Activated naive CD8-positive, alpha-beta T cell treated with anti-CD3 and anti-CD28 coated beads for 36 hours (primary cell): Measurements from ENCODE around the gene PI4KA. TPM values are rescaled to one million over a fixed set of nuclear protein-coding genes. Genes with fewer than 3 reads are reported as not detected.

Experiments used
- DNase-seq: peaks from one replicate; pipeline ENCODE4 v3.0.0; 2021
- H3K27ac Mint-ChIP-seq: one replicate; pipeline ENCODE4 v1.8.0; 2022; ENCODE audit warnings: mild to moderate bottlenecking, moderate library complexity, mixed read lengths
- H3K27me3 Mint-ChIP-seq: one replicate; pipeline ENCODE4 v1.8.0; 2022; ENCODE audit warnings: mild to moderate bottlenecking, mixed read lengths
- H3K36me3 Mint-ChIP-seq: one replicate; pipeline ENCODE4 v1.8.0; 2021; ENCODE audit warnings: mild to moderate bottlenecking, mixed read lengths
- H3K4me1 Mint-ChIP-seq: one replicate; pipeline ENCODE4 v1.8.0; 2021; ENCODE audit warnings: mixed read lengths
- H3K4me3 Mint-ChIP-seq: one replicate; pipeline ENCODE4 v1.8.0; 2022; ENCODE audit warnings: mild to moderate bottlenecking, moderate library complexity, mixed read lengths
- H3K9me3 Mint-ChIP-seq: one replicate; pipeline ENCODE4 v1.8.0; 2022; ENCODE audit warnings: mixed read lengths
- total RNA-seq, 2 experiments: library from RNA; stranded (reverse); gene quantifications; one replicate each; pipeline ENCODE4 v1.2.3, GENCODE V29; 2021

PI4KA gene
- total RNA-seq, 2 experiments from 2014 or later, result 49.3 to 51.3 TPM

DNA sequence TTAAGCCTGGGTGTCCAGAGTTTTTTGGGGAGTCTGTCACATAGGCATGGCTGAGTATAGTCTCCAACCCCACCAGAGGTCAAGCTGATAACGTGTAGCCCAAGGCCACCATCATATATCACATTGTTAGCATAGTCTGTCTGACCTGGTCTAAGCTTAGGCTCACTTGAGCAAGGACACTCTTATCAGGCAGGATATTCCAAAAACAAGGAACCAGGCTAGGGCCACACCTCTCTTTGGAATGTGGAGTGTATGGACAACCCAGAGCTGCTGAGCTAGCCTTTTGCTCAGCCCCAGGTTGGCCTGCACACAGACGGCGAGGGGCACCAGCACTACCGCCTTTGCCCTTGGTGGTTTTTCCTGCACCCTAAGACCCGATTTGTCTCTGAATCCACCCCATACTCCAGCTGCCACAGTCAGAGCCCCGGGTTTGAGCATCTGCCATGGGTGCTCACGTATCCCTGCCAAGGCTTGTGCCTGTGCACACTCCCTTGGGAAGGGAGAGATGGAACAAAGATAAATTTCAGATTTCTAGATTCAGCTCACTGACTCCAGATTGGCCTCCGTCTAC, 7.3 kb upstream of the PI4KA start:
- Mint-ChIP-seq H3K9me3 (no peaks in the 10 kb centered on the region), H3K4me3 (no peak overlapping the region), H3K27me3 (no peaks in the 10 kb centered on the region), H3K27ac (no peak overlapping the region), H3K36me3 (peaks cover 4% of the 10 kb centered on the region), H3K4me1 (peaks cover 20% of the 10 kb centered on the region)
- DNase-seq, result no peak

DNA sequence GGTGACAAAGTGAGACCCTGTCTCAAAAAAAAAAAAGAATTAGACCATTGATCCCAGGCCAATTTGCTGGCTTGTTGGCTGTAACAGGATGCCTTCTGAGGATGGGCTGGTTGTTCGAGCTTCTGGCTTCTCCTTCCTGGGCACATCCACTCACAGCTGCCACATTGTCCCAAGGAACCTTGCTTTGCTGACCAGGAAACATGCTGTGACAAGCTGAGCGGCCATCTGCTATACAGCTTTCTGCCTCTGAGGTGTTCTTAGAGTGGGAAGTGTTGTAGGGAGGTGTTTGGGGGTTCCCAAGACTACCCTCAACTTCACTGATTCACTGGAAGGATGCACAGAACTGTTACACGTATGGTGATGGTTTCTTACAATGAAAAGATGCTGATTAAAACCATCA, 6.7 kb upstream of the PI4KA start:
- Mint-ChIP-seq H3K36me3 (peaks cover 4% of the 10 kb centered on the region), H3K4me1 (peaks cover 23% of the 10 kb centered on the region)

GRCh38 chr22:20864186-20864908, 5.7 kb upstream of the PI4KA start:
- Mint-ChIP-seq H3K4me1 (peaks cover 31% of the 10 kb centered on the region), H3K4me3 (no peak overlapping the region), H3K27me3 (no peaks in the 10 kb centered on the region), H3K9me3 (no peaks in the 10 kb centered on the region), H3K36me3 (peaks cover 4% of the 10 kb centered on the region), H3K27ac (no peak overlapping the region)
- no peak for DNase-seq

More for the DNA sequence above, 6.7 kb upstream of the PI4KA start:
- Mint-ChIP-seq H3K27ac (no peak overlapping the region), H3K4me3 (no peak overlapping the region), H3K9me3 (no peaks in the 10 kb centered on the region), H3K27me3 (no peaks in the 10 kb centered on the region)
- no peak for DNase-seq

DNA sequence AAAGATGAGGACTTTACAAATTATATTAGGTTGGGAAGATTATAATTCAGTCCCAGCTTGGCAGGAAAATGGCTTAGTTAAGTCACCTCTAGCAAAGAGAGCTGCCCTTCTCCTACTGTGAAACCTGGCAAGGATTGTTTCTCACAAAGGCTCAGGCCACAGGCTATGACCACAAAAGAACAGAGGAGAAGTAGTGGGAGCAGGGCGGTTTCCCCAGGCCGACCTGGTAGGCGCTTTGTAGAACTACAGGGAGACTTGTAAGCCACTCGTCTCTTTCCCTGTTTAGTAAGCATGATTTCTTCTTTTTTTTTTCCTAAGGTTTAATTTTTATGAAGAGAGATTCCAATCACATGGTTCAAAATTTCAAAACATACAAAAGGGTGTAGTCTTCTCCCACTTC, 4.8 kb upstream of the PI4KA start:
- H3K4me1 Mint-ChIP-seq, result peaks cover 31% of the 10 kb centered on the region
- H3K36me3 Mint-ChIP-seq, result peaks cover 4% of the 10 kb centered on the region
- no peak for DNase-seq
- H3K9me3 Mint-ChIP-seq, result no peaks in the 10 kb centered on the region
- no peak overlapping the region for H3K27ac Mint-ChIP-seq
- no peaks in the 10 kb centered on the region for H3K27me3 Mint-ChIP-seq
- no peak overlapping the region for H3K4me3 Mint-ChIP-seq

DNA sequence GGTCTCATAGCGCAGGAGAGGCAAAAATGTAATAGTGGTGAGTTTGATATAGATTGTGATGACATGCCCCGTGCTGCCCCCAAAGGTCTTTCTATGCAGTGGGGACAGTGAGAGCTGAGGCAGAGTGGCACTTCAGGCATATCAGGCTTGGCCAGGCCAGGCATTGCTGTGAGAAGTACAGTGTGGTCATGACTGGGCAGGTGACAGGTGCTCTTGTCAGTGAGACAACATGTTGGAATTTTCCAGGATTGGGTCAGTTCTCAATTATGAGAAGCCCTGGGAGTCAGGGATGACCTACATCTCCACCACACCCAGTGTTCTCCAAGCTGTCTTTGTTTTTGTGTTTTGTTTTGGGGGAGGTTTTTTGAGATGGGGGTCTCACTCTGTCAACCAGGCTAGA, 3.9 kb upstream of the PI4KA start:
- no peaks in the 10 kb centered on the region for H3K27me3 Mint-ChIP-seq
- DNase-seq, result no peak

DNA sequence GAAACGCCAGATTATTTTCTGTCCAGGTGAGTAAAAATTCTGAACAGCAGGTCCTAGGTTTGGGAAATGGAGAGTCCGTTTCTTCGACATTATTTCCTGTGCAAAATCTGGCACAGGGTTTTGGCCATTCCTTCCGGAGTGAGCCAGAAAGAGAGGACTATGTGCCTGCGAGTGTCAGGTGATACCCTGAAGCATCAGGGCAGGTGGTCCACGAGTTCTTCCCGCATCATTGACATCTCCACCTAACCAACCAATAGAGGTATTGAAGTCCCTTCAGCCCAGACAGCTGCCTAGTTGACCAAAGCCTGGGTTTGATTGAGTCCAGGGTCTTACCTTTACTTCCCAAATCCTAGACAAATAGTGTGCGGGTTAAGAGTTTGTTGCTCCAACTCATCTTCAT, 1.0 kb upstream of the PI4KA start:
- peak overlapping the region; percentile 73 for H3K27ac Mint-ChIP-seq
- no peak for DNase-seq
- peaks cover 4% of the 10 kb centered on the region for H3K36me3 Mint-ChIP-seq
- H3K4me1 Mint-ChIP-seq, result peaks cover 37% of the 10 kb centered on the region
- H3K9me3 Mint-ChIP-seq, result no peaks in the 10 kb centered on the region
- H3K27me3 Mint-ChIP-seq, result no peaks in the 10 kb centered on the region
- peak overlapping the region; percentile 87 for H3K4me3 Mint-ChIP-seq

More for the DNA sequence above, 3.9 kb upstream of the PI4KA start:
- Mint-ChIP-seq H3K4me1 (peaks cover 30% of the 10 kb centered on the region), H3K27ac (no peak overlapping the region), H3K4me3 (no peak overlapping the region), H3K36me3 (peaks cover 4% of the 10 kb centered on the region), H3K9me3 (no peaks in the 10 kb centered on the region)

DNA sequence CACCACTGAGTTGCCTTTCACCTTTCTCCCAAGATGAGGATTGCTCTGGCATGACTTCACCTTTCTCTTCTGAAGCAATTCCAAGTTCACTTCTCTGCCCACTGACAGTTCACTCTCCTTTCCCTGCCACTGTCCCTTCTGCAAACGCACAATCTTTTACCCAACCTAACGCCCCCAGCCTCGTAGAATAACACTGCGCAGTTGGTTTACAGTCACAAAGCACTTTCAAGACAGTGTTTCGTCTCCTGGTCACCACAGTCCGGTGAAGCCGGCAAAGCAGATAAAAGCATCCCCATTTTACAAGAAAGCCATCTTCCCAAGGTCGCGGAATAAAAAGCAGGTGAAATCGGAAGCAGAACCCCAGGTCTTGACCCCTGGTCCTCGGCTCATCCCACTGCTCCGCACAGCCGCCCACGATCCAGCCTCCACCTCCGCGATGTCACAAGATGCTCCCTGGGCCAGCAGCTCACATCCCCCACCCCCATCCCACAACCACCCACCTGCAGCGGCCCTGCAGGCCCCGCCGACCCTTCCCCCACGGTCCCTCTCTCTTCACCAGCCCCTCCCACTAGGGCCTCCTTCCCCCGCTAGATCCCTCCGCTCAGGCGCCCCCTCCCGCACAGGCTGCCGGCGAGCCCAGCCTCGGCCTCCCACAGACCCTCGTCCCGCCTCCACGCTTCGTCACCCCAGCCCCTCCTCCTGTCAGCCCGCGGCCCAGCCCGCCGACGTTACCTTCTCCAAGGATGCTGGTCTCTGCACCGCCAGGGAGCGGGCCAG, 585 bp downstream of the PI4KA start:
- peaks cover 4% of the 10 kb centered on the region for H3K36me3 Mint-ChIP-seq
- peak; percentile 86 for DNase-seq
- peaks cover 41% of the 10 kb centered on the region for H3K4me1 Mint-ChIP-seq
- H3K27me3 Mint-ChIP-seq, result no peaks in the 10 kb centered on the region
- H3K9me3 Mint-ChIP-seq, result no peaks in the 10 kb centered on the region
- peak overlapping the region; percentile 27 for H3K27ac Mint-ChIP-seq
- H3K4me3 Mint-ChIP-seq, result peak overlapping the region; percentile 87

- no peak for DNase-seq
- Mint-ChIP-seq H3K27me3 (no peaks in the 10 kb centered on the region), H3K27ac (no peak overlapping the region), H3K9me3 (no peaks in the 10 kb centered on the region), H3K36me3 (peaks cover 3% of the 10 kb centered on the region), H3K4me1 (peaks cover 47% of the 10 kb centered on the region), H3K4me3 (peak overlapping the region; percentile 87)
Measured at GRCh38 chr22:20857247-20857643, 1.4 kb downstream of the PI4KA start.

DNA sequence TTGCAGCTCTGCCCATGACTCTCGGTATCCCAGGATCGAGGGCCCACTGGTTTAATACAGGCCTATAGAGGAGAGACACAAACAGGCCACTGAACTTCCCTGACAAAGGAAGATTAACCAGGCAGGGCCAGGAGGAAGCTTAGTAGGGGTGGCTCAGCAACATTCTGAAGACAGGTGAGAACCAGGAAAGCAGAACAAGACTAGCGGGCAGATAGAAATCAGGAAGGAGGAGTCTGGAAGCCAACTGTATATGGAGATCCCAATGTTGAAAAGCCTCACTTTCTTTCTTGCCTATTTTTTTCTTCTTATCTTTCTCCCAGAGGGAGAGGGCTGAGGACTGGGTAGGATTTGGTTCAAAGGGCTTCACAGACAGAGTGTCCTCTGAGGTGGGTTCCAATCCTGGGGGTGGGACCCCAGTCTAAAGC, 5.4 kb downstream of the PI4KA start:
- peaks cover 45% of the 10 kb centered on the region for H3K4me1 Mint-ChIP-seq
- H3K9me3 Mint-ChIP-seq, result no peaks in the 10 kb centered on the region

GRCh38 chr22:20852503-20852902, 6.1 kb downstream of the PI4KA start:
- H3K27ac Mint-ChIP-seq, result no peak overlapping the region
- H3K4me1 Mint-ChIP-seq, result peaks cover 45% of the 10 kb centered on the region
- H3K36me3 Mint-ChIP-seq, result no peaks in the 10 kb centered on the region
- H3K9me3 Mint-ChIP-seq, result no peaks in the 10 kb centered on the region
- no peaks in the 10 kb centered on the region for H3K27me3 Mint-ChIP-seq
- no peak overlapping the region for H3K4me3 Mint-ChIP-seq
- no peak for DNase-seq

More for the DNA sequence above, 5.4 kb downstream of the PI4KA start:
- Mint-ChIP-seq H3K4me3 (no peak overlapping the region), H3K36me3 (no peaks in the 10 kb centered on the region), H3K27me3 (no peaks in the 10 kb centered on the region), H3K27ac (no peak overlapping the region)
- DNase-seq, result no peak

DNA sequence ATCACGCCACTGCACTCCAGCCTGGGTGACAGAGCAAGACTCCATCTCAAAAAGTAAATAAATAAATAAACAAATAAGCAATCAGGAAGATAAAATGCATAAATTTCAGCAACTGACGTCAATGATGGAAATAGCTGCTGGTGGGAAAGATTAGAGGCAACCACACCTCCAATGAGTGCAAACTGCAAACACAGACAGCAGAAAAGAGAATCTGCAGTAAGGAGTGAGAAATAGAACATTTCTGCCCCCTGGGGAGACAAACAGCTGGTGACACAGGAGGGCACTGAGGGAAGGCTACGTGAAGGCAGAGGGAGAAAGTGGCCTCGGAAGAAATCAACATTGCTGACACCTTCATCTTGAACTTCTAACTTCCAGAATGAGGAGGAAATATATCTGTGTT, 6.5 kb downstream of the PI4KA start:
- H3K27ac Mint-ChIP-seq, result no peak overlapping the region
- no peak overlapping the region for H3K4me3 Mint-ChIP-seq
- no peaks in the 10 kb centered on the region for H3K27me3 Mint-ChIP-seq
- DNase-seq, result no peak
- no peaks in the 10 kb centered on the region for H3K9me3 Mint-ChIP-seq
- peaks cover 42% of the 10 kb centered on the region for H3K4me1 Mint-ChIP-seq
- H3K36me3 Mint-ChIP-seq, result no peaks in the 10 kb centered on the region

DNA sequence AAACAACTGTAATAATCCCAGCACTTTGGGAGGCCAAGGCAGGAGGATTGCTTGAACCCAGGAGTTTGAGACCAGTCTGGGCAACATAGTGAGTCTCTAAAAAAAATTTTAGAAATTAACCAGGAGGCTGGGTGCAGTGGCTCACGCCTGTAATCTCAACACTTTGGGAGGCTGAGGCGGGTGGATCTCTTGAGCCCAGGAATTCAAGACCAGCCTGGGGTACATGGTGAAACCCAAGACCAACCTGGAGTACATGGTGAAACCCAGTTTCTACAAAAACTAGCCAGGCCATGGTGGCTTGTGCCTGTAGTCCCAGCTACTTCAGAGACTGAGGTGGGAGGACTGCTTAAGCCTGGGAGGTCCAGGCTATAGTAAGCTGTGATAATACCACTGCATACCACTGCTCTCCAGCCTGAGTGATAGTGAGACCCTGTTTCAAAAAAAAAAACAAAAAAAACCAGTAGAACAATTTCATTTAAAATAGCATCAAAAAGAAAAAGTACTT, 11.2 kb downstream of the PI4KA start:
- H3K27ac Mint-ChIP-seq, result no peak overlapping the region
- H3K4me1 Mint-ChIP-seq, result peaks cover 33% of the 10 kb centered on the region
- no peaks in the 10 kb centered on the region for H3K9me3 Mint-ChIP-seq
- H3K27me3 Mint-ChIP-seq, result no peaks in the 10 kb centered on the region
- H3K36me3 Mint-ChIP-seq, result peaks cover 2% of the 10 kb centered on the region
- H3K4me3 Mint-ChIP-seq, result no peak overlapping the region
- DNase-seq, result no peak

DNA sequence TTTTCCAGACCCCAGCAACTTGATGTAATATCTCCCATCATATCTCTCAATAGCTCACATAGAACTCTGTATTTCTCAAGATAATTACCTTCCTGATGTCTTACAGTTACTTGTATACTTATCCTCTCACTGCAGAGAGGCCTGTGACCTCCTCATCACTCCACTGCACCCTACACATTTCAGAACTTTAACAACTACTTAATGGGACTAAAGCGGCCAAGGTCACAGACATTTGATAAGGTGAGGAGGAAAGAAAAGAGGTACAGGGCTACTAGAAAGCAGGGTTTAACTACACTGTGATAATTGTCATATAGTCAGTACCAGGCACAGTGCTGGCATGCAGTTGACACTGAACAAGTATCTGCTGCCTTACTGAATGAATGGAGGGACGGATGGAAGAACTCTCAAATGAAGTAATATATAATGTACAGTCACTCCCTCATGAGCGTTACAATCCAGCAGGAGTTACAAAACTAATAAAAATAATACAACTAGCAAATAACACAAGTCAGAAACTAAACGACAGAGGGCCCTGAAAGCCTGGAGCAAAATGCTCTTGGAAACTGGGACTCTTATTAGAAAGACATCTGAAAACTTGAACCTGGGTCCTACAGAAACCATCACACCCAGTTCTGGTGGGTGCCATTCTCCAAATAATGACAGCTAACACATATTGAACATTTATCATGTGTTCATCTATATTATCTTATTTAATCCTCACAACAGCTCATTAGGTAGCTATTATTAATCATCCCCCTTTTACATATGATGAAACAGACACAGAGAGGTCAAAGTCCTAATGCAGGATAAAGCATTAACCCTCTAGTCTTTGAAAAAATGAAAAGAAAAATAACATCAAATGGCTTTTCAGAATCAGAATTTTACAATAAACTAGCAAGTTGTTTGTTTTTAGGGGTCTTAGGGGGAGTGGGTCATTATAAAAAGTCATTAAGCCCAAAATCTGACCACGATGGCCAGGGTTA, 14.3 kb downstream of the PI4KA start:
- Mint-ChIP-seq H3K27ac (no peak overlapping the region), H3K9me3 (no peaks in the 10 kb centered on the region)

DNA sequence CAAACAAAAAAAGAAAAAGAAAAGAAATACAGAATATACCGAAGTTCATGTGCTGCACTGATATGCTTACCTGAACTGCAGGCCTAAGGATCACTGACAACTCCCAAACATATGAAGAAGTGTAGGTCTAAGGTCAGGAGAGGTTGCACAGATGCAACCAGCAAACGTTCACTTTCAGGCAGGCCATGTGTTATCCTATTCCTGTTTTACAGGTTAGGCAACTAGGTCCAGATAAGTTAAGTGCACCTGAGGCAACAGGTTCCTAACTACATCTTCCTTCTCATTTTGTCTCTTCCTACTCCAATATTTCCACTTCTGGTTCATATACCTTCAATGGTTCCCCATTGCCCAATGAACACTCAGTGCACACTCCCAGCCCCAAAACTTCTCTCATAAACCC, 15.1 kb downstream of the PI4KA start:
- peaks cover 2% of the 10 kb centered on the region for H3K36me3 Mint-ChIP-seq
- peaks cover 46% of the 10 kb centered on the region for H3K4me1 Mint-ChIP-seq
- no peak for DNase-seq
- no peaks in the 10 kb centered on the region for H3K27me3 Mint-ChIP-seq
- no peak overlapping the region for H3K27ac Mint-ChIP-seq
- no peaks in the 10 kb centered on the region for H3K9me3 Mint-ChIP-seq
- H3K4me3 Mint-ChIP-seq, result no peak overlapping the region

More for the DNA sequence above, 14.3 kb downstream of the PI4KA start:
- Mint-ChIP-seq H3K4me1 (peaks cover 50% of the 10 kb centered on the region), H3K4me3 (no peak overlapping the region), H3K27me3 (no peaks in the 10 kb centered on the region), H3K36me3 (peaks cover 2% of the 10 kb centered on the region)
- no peak for DNase-seq
